ENCODE data around the gene APEX1.

Gene APEX1

GRCh38 chr14:20454516-20455354 is at the start of gene APEX1, which contains the start of gene OSGEP:
Gene APEX1 (plus strand): TSS chr14:20455226. CDS start chr14:20455646, 420 bp downstream.
Gene OSGEP (minus strand): TSS chr14:20454812. CDS start chr14:20454683, 129 bp downstream.
- DNase-seq, result peak; percentile 99

DNA sequence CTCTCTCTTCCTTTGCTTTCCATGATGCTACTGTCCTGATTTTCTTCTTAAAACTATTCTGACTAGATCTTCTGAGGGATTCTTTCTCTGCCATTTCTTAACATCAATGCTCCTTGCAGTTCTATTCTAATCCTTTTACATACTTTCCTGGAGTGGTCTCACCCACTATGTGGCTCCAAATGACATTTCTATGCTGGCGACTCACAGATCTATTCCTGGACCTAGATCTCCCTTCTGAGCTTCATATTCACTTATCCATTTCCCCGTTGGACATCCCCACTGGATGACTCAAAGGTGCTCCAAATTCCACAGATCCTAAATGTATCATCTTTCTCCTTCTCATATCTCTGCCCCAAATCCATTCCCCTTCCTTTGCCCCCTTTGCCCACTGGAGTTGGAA is 45.8 kb upstream of the APEX1 start:
- DNase-seq, result no peak

DNA sequence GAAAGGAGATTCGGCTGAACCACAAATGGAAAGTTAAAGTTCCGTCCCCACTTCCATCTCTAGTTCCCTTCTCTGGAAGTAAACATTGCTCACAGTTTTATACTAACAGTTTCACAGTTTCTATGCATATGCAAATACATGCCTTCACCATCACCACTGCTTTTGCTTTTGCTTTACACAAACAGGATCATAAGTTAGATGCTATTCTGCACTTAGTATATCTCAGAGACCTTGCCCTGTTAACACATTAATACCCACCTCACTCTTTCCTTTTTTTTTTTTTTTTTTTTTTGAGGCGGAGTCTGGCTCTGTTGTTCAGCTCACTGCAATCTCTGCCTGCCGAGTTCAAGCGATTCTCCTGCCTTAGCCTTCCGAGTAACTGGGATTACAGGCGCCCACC is 42.6 kb upstream of the APEX1 start:
- DNase-seq, result no peak

DNA sequence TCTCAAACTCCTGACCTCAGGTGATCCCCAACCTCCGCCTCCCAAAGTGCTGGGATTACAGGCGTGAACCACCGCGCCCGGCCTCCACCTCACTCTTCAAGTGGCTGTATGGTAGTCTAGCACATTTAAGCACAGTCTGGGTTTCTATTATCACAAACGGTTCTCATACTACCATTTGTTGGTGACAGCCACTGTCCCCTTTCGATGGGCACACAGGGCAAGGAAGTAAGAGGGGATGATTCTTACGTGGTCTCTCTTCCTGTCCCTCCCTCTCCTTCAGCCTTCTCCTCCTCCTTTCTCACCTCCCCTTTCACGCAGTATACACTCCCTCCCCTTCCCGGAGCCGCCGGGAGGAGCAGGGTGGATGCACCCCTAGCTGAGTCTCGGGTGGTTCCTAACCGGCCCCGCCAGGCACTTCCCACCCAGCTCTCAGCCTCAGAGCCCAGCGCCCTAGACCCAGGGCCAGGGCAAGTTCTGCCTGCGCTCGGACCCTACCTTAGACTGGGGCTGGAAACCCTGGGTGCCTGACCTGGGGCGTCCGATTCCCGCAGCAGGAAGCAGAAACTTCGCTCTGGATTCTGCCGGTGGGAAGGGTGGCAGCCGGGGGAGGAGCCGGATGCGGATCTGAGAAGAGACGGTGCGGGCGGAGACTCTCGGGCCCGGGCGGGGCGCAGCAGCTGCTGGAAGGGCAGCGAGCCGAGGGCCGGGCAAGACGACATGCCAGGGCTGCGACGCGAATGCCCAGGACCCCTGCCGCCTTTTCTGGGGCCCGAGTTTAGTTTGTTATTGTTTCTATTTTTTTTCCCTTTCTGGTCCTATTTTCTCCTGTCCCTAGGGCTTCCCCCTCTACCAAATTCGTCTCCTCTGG is 41.9 kb upstream of the APEX1 start, which contains the start of gene TEP1:
Gene TEP1, minus strand, starts transcription at position 626 of the 868 bp plus-strand sequence. CDS start 5,062 bp downstream, outside the sequence.
- peak; percentile 86 for DNase-seq

DNA sequence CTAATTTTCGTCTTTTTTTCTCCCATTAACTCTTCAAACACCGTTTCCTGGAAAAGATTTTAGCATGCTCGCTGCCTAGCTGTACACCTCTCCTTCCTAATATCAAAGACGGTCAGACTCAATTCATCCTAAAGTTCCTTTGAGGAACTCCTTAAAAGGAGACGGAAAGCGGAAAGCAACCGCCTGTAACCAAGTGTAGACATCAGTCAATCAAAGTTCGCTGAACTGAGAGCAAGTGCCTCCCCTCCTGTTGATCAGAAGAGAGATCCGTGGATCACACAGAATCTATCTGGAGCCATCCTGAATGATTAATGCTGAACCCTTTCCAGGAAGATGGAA is 41.3 kb upstream of the APEX1 start:
- peak; percentile 38 for DNase-seq

DNA sequence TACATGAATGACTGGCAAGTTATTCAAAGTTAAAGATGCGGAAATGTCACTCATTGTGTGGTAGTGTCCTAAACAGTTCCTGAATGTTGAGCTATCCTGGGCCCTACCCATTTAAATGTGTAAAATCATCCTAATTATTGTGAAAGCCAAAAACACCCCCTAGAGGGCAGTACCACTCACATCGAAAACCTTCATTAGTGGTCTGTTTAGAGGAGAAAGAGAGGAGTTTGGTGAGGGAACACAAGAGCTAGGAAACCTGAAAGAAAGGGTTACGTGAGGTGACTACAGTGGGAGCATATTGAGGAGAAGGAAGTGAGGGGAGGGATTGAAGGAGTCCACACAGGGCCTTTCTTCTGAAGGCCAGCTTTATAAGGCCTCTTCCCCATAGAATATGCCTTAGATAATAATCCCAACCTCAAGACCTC is 39.2 kb upstream of the APEX1 start:
- peak; percentile 29 for DNase-seq

- no peak for DNase-seq
Observed at GRCh38 chr14:20416223-20416622, 38.8 kb upstream of the APEX1 start.

DNA sequence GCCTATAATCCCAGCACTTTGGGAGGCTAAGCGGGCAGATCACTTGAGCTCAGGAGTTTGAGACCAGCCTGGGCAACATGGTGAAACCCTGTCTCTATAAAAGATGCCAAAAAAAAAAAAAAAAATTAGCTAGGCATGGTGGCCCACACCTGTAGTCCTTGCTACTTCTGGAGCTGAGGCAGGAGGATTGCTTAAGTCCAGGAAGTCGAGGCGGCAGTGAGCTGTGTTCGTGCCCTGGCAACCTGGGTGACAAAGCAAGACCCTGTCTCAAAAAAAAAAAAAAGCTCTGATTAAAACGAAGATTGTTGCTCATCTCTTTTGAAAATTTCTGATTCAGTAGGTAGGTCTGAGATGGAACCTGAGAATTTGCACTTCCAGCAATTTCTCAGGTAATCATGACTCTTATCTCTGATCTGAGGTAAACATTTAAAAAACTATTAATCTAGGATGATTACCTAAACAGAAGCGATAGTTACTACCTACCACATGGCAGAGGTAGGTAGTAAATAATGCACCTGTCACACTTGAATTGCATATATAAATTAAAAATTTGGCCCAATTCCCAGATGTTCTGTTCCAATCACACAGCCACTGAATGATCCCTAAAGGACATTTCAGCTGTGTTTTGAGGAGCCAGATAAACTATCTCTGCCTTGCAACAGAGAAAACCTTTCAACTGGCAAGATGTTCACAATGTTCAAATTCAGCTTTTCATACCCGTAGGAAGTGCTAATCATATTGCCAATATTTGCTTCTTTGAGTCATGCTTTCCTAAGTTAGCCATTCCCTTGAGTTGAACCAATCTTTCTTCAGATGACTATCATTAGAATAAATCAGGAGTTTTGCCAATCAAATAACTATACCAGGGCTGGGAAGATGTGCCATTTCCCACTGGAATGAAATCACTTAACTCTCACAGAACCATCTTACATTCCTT is 37.5 kb upstream of the APEX1 start:
- no peak for DNase-seq

- no peak for DNase-seq
Observed at GRCh38 chr14:20418501-20418909, 36.5 kb upstream of the APEX1 start.

- no peak for DNase-seq
Observed at GRCh38 chr14:20419419-20419818, 35.6 kb upstream of the APEX1 start.

- DNase-seq, result no peak
Observed at GRCh38 chr14:20421267-20421666, 33.8 kb upstream of the APEX1 start.

DNA sequence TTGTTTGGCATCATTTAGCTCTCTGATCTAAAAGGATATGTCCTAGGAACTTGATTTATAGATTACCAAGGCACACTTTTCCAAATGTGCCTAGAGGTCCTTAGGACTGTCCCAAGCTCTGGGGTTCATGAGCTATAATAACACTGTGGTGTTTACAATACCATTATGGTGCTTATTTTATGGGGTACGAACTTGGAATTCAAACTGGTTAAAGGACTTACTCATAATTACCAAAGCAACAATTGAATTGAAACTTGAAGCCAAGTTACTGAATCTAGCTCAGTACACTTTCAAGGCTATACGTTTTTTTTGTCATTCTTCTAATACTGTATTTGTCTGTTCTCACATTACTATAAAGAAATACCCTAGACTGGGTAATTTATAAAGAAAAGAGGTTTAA is 32.1 kb upstream of the APEX1 start:
- DNase-seq, result no peak

GRCh38 chr14:20424851-20425250 is 30.2 kb upstream of the APEX1 start:
- DNase-seq, result no peak

GRCh38 chr14:20427231-20428009 is 27.6 kb upstream of the APEX1 start:
- no peak for DNase-seq

DNA sequence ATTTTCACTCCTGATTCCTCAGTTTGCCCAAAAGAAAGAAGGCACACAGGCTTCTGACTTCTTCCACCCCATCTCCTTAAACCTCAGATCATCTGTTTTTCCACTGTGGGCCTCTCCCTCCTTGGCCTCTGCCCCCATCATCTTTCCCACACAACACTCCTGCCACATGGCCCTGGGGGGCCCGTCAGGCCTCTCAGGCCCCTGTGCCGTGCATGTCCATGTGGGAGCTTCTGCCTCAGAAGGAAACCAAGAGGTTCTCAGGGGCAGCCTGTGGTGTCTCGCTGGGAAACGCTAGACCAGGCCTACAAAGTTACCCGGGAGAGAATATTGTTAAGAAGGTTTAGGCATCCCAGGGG is 27.0 kb upstream of the APEX1 start:
- no peak for DNase-seq

DNA sequence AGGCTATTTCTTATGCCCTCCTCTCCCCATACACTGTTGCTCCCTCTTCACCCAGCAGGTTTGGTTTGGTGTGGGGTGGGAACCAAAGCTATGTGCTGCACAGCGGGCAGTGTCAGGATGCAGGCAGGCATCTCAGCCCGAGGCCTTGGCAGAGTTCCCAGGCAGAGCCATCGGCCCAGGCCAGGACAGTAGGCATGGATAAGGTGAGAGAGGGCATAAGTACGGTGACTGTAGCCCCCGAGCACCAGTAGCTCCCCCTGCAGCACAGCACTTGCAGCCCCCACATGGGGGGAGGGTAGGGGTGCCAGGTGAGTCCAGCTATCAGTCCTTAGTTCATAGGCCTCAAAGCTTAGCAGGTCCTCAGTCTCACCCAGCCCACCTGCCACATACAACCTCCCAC is 26.2 kb upstream of the APEX1 start:
- DNase-seq, result no peak

DNA sequence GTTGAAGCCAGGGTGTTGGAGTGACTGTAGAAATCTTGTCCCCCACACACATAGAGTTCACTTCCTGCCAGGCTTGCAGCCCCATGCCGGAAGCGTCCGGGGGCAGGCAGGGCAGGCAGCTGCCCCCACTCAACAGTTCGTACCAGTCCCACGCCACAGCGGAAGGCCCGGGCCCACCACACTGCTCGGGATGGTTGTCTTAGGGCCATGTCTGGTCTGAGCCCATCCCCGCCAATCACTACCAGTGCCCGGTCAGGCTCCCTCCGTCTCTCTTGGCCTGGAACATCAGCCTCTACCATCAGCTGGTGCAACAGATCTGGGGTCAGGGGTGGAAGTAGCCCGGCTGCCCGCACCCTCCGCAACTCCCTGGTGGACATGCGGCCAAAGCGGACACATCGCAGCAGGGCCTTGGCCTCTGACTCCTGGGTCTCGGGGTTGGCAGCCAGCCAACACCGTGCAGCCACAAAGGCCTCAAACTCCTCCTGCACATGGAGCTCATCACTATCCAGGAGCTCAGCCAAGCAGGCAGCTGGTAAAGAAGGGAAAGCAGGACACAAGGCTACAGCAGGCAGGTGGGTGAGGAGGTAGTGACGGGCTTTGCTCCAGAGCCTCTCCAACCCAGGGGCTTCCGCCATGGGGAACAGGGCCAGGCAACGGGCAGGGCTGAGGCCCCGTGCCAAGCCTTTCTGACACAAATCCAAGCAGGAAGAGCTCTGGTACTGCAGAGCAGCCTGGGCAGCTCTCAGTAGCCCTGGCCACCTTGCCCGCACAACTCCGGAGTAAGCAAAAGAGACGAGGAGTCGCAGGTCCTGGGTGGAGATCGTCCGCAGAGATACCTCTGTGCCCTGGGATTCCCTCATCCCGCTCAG is 25.0 kb upstream of the APEX1 start:
- no peak for DNase-seq

DNA sequence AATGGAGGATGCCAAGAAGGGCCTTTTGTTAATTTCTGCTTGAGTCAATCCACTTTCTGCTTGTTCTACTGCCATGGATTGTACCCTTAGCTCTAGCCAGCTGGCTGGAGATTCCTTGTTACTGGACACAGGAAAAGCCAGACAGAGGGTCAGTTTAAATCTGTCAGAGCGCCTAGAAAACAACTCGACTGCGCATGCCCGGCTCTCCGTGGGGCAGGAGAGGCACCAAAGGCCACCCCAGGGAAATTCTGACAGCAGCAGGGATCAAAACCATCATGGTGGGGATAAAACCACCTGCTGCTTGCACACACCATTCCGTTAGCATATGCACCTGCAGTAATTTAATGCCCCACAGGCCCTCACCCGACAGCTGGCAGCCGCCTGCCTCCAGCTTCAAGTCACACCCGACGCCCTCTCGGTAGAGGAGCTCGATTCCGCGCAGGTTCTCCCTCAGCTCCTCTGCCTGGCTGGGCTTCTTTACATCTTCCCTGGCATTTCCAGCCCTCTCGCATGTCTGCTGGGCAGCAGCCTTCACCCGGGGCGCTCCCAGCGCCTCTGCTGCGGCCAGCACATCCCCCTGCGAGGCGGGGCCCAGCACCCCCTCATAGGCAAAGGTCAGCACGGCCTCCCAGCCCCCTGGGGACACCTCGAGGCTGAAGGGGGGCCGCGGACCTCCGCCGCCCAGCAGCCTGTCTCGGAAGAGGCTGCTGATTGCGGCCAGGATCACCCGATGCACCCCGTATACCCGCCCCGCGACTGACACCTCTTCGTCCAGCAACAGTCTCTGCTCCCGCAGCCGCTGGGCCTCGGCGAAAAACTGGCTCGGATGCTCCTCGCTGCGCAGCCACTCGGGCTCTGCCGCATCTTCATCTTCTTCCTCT is 20.1 kb upstream of the APEX1 start:
- DNase-seq, result no peak

DNA sequence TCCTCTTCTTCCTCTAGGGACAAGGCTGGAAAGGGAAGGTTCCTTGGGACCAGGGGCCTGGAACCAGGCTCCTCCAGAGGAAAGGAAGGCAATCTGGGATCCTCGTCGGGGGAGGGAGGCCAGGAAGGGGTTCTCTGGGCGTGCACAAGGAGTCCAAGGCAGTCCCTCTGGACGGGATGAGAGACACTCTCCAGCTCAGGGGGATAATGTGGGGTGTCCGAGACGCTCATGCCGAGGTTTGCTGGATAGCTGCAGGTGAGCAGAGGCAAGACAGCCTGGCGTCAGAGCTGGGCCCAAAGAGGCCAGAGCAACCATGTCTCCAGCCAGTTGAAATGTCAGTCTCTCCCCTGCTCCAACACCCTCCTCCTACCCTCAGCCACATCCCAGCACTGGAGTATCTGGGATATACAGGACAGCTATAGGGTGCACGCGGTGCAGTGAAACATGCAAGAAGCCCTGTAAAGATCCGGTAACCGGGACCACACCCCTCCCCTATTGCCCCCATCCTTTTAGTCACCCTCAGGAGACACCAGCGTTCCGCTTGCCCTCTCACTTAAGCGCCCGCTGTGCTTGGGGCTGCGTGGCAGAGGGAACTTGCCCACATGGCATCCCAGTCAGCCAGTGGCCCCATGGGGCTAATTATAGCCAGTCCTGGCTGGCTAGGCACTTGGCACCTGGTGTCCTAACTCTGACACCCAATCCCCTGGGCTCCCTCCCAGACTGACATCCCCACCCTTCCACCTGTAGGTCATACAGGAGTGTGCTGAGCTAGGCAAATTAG is 19.3 kb upstream of the APEX1 start, which contains the start of gene KLHL33:
Gene KLHL33, minus strand, starts transcription at position 585 of the 781 bp plus-strand sequence. Its CDS starts 355 bp downstream, at position 230.
- no peak for DNase-seq
